ENCODE results near the gene BCL7B. TPM values are rescaled to one million over a fixed set of nuclear protein-coding genes. Genes with fewer than 3 reads are reported as not detected.

The BCL7B gene
- total and polyA plus RNA-seq, 10 of the 15 experiments (the other 5 are each of a cell fraction or from before 2014, with no cell fraction given) = 10.9 to 61.8 (median 50.2) TPM

GRCh38 chr7:73522105-73522872, 35.2 kb downstream of the BCL7B start, which contains the start of gene BAZ1B (continued):
- TF ChIP-seq CEBPZ (IDR thresholded peaks at IDR 0.05; ENCODE audit: low read depth, low read length) = 0 out of 2 replicates have a peak, but pooled peaks have one; percentile 8
- peak; percentile 60; the same call in 1 of the 2 replicates for TF ChIP-seq ZBED1 (IDR thresholded peaks at IDR 0.05; ENCODE audit: borderline replicate concordance)
- TF ChIP-seq GATAD2B (conservative IDR thresholded peaks at IDR 0.05; ENCODE audit: low read depth) = 0 out of 2 replicates have a peak, but pooled peaks have one; percentile 47
- TF ChIP-seq RFX5 (IDR thresholded peaks at IDR 0.05; ENCODE audit: low read depth, low read length) = no peak
- no peak for TF ChIP-seq TCF7 (IDR thresholded peaks at IDR 0.05; ENCODE audit: borderline replicate concordance)

DNA sequence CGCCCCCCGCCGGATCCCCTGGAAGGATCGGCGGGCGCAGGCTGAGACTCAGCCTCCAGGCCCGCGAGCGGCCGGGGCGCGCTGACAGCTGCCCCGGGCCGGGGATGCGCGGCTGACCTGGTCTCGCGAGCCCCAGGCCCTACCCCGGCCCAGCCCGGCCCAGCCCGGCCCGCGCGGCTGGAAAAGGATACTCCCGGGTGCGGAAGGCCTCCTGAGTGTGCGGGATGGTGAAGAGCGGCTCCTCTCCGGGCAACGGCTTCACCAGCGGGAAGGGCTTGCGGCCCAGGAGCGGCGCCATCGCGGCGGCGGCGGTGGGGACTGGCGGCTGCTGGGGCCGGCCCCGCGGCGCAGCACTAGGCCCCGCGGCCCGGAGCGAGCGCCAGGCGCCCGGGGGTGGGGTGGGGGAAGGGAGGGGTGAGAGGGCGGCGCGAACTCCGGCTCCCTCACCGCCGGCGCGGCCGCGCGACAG, 35.8 kb downstream of the BCL7B start:
- peak; percentile 67; the same call in 1 of the 2 replicates for TF ChIP-seq POLR2A (IDR thresholded peaks at IDR 0.05; ENCODE audit: low read depth, low read length)
- TF ChIP-seq GATAD2B (conservative IDR thresholded peaks at IDR 0.05; ENCODE audit: low read depth) = peak; percentile 83; the same call in 1 of the 2 replicates
- peak in 1 of 2 experiments; percentile 63; a peak in 1 of 3 replicates for TF ChIP-seq EGR1 (IDR thresholded peaks at IDR 0.05; ENCODE audit: borderline replicate concordance in 1 of 2, low read depth in 2 of 2, low read length in 2 of 2)
- peak; percentile 50; the same call in 1 of the 2 replicates for TF ChIP-seq BRCA1 (IDR thresholded peaks at IDR 0.05; ENCODE audit: low read depth, low read length)
- peak; percentile 48 for TF ChIP-seq MYC (IDR thresholded peaks at IDR 0.05; ENCODE audit: insufficient read depth, insufficient read length, insufficient replicate concordance, low read length, severe bottlenecking)
- TF ChIP-seq SRF (IDR thresholded peaks at IDR 0.05; ENCODE audit: low read depth in 2 of 2, low read length in 2 of 2) = no peak
- peak; percentile 63; the same call in 1 of the 2 replicates for TF ChIP-seq LARP7 (IDR thresholded peaks at IDR 0.05)
- no peak for TF ChIP-seq SPI1 (IDR thresholded peaks at IDR 0.05; ENCODE audit: borderline replicate concordance, insufficient read depth, low read depth, low read length)
- 0 out of 2 replicates have a peak, but pooled peaks have one; percentile 56 for TF ChIP-seq CHD1 (IDR thresholded peaks at IDR 0.05; ENCODE audit: low read depth, low read length)
- peak; percentile 11; the same call in 1 of the 2 replicates for TF ChIP-seq BACH1 (IDR thresholded peaks at IDR 0.05; ENCODE audit: borderline replicate concordance)
- TF ChIP-seq SMARCA5 (IDR thresholded peaks at IDR 0.05) = peak; percentile 77; the same call in 1 of the 2 replicates
- TF ChIP-seq EED (IDR thresholded peaks at IDR 0.05; ENCODE audit: low read depth) = no peak
- TF ChIP-seq BHLHE40 (IDR thresholded peaks at IDR 0.05; ENCODE audit: borderline replicate concordance in 1 of 2, low read depth in 2 of 2, low read length in 1 of 2) = 0 out of 4 replicates have a peak, but pooled peaks of 1 of the 2 experiments have one; percentile 4
- TF ChIP-seq EZH2 (IDR thresholded peaks at IDR 0.05; ENCODE audit: borderline replicate concordance, control insufficient read depth, low read depth, low read length) = no peak
- Histone ChIP-seq H3K79me2 (ENCODE audit: control insufficient read depth, insufficient read depth, low read length) (peaks cover 54% of the 10 kb centered on the region), H3K4me2 (ENCODE audit: control insufficient read depth, insufficient read depth) (peak overlapping the region; percentile 14; the same call in 1 of the 2 replicates), H3K9me3 (replicated peaks; ENCODE audit: control insufficient read depth, insufficient read depth, low read length) (no peaks in the 10 kb centered on the region; the same call in 2 of the 3 replicates), H3K9ac (ENCODE audit: control insufficient read depth, insufficient read depth, low read length) (peak overlapping the region; percentile 80), H2AFZ (ENCODE audit: control insufficient read depth, low read depth, low read length) (peak overlapping the region; percentile 63), H3K4me1 (ENCODE audit: control insufficient read depth, insufficient read depth, low read length) (peaks cover 15% of the 10 kb centered on the region), H3K36me3 (ENCODE audit: control insufficient read depth in 2 of 2, insufficient read depth in 2 of 2, low read length in 1 of 2) (peaks cover 2 to 11% of the 10 kb centered on the region in 2 experiments; a peak in 3 of 4 replicates), H3K27ac (ENCODE audit: control insufficient read depth, insufficient read depth) (peak overlapping the region; percentile 91), H4K20me1 (ENCODE audit: control insufficient read depth, insufficient read depth) (no peaks in the 10 kb centered on the region), H3K4me3 (peak overlapping the region; percentile 76), H3K27me3 (replicated peaks in 1 of 2; ENCODE audit: control insufficient read depth in 2 of 2, insufficient read depth in 2 of 2, low read length in 1 of 2) (no peaks in the 10 kb centered on the region)
- RAD21 ChIA-PET (ENCODE audit: unreplicated experiment) = interaction anchor here (0.7 to 3.3 kb wide), 5 partner anchors 26 to 217 kb away, joined by 3 to 21 read pairs (median 4); partner anchors contain the start of genes ABHD11 and BCL7B
- no peak for FAIRE-seq
- in situ Hi-C loops (cut with MboI) = no loop called here
- CTCF ChIA-PET = interaction anchor here (0.6 to 1.9 kb wide), 5 partner anchors 14 to 692 kb away, joined by 3 to 4 read pairs (median 3); no protein-coding TSS in a partner anchor
- peak; percentile 64 for ATAC-seq
- 0% methylated on average over 22 of the region's 62 CpGs for WGBS (ENCODE audit: insufficient coverage, insufficient replicate concordance, low lambda C conversion rate, missing lambda C conversion rate)
- intact Hi-C loops (cut with micrococcal nuclease; ENCODE audit: unreplicated experiment) = loop anchor here (1.0 to 10.0 kb wide), 4 partner anchors 36 to 213 kb away; partner anchors contain the start of genes ABHD11, BCL7B, BUD23 and DNAJC30
- BruUV-seq (replicated peaks) = no TSS peak
- SMC1A ChIA-PET (ENCODE audit: uncharacterized antibody, unreplicated experiment) = interaction anchor here (1.4 kb wide), 1 partner anchor 55 kb away, joined by 4 read pairs; no protein-coding TSS in a partner anchor
- POLR2A ChIA-PET = interaction anchor here (0.9 to 4.2 kb wide), 8 partner anchors 14 to 690 kb away, joined by 3 to 41 read pairs (median 6); partner anchors contain the start of genes BCL7B and TBL2
- no peak for DNase-seq (ENCODE audit: low read depth, low spot score)
